K562 treated with DMSO at 1 percent for 12 hours (cell line): ENCODE results near the gene RAVER2. TPM values are rescaled to one million over a fixed set of nuclear protein-coding genes. Genes with fewer than 3 reads are reported as not detected.

Experiments
- total RNA-seq: library from RNA; unstranded; fragments of 300-600 nt; gene quantifications from 2 replicates; pipeline ENCODE4 v1.2.3, GENCODE V29; 2022; ENCODE audit not compliant: insufficient read depth

RAVER2 gene, protein sequence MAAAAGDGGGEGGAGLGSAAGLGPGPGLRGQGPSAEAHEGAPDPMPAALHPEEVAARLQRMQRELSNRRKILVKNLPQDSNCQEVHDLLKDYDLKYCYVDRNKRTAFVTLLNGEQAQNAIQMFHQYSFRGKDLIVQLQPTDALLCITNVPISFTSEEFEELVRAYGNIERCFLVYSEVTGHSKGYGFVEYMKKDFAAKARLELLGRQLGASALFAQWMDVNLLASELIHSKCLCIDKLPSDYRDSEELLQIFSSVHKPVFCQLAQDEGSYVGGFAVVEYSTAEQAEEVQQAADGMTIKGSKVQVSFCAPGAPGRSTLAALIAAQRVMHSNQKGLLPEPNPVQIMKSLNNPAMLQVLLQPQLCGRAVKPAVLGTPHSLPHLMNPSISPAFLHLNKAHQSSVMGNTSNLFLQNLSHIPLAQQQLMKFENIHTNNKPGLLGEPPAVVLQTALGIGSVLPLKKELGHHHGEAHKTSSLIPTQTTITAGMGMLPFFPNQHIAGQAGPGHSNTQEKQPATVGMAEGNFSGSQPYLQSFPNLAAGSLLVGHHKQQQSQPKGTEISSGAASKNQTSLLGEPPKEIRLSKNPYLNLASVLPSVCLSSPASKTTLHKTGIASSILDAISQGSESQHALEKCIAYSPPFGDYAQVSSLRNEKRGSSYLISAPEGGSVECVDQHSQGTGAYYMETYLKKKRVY
- total RNA-seq, result 2.8 and 9.9 TPM in 2 replicates

DNA sequence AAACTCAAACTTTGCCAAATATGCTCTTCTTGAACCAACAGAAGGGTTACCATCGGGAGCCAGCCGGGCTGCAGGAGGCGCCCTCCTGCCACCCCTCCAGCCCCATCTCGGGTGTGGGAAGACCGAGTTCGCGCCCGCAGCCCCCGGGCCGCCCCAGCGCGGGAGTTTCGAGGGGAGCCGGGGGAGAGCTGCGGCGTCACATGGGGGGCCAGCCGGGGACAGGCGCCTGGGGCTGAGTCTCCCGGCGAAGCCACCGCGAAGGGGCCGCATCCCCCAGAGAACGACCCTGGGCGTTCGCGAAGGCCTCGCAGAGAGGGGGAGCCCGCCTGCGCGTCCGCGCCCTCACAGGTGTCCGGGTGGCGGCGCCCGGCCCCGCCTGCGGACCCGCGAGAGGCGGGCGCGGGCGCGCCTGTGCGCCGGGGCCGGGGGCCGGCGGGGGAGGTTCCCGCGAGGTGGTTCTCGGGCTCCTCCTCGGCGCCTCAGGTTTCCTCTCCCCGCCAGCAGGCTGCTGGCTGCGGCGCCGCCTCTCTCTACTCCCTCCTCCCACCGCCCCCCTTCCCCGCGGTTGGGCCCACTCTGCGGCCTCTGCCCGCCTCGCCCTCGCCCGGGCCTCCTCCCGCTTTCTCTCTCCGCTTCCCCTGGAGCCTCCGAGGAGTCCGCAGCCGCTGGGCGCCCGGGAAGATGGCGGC lies at the start of gene RAVER2:
RAVER2 (plus strand) TSS at position 584 of the 689 bp plus-strand sequence; CDS start at position 682, 98 bp downstream.

Other genes with a start within 250 kb of the RAVER2 start
- gene JAK1, start 221.5 kb downstream of the RAVER2 start, total RNA-seq, result 19.5 and 53.9 TPM in 2 replicates